Measurements from ENCODE around the gene PPIE.

DNA sequence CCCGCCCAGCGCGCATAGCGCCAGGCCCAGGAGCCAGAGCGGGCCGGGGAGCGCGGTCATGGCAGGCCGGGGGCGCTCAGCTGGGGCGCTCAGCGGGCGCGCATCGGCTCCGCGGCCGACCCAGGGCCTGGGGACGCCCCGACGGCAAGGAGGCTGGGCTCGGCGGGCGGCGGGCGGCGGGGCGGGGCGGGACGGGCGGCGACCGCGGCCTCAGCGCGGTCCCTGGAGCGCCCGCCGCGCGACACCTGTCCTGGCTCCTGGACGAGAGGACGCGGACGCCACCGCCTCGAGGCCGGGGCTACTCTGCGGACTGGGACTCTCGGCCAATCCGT, 49.7 kb downstream of the PPIE start:
- TF ChIP-seq, protein P1, sequence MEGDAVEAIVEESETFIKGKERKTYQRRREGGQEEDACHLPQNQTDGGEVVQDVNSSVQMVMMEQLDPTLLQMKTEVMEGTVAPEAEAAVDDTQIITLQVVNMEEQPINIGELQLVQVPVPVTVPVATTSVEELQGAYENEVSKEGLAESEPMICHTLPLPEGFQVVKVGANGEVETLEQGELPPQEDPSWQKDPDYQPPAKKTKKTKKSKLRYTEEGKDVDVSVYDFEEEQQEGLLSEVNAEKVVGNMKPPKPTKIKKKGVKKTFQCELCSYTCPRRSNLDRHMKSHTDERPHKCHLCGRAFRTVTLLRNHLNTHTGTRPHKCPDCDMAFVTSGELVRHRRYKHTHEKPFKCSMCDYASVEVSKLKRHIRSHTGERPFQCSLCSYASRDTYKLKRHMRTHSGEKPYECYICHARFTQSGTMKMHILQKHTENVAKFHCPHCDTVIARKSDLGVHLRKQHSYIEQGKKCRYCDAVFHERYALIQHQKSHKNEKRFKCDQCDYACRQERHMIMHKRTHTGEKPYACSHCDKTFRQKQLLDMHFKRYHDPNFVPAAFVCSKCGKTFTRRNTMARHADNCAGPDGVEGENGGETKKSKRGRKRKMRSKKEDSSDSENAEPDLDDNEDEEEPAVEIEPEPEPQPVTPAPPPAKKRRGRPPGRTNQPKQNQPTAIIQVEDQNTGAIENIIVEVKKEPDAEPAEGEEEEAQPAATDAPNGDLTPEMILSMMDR (IDR thresholded peaks at IDR 0.05): no peak
- TF ChIP-seq EP300 (IDR thresholded peaks at IDR 0.05) (no peak), POLR2A (IDR thresholded peaks at IDR 0.05) (no peak)
